K562 (cell line): ENCODE data around the gene ASIC1. TPM values are rescaled to one million over a fixed set of nuclear protein-coding genes. Genes with fewer than 3 reads are reported as not detected.

Experiments
- BACH1 ChIP-seq: fragments of 200-800 bp; sonication (Bioruptor generic); IDR thresholded peaks from 2 replicates; pipeline ENCODE4 v1.6.1; 2016; ENCODE audit warnings: missing genetic modification characterization, missing compliant biosample characterization
- MEF2A ChIP-seq: IDR thresholded peaks from 2 replicates; pipeline ENCODE4 v1.6.1; 2011; ENCODE audit warnings: low read depth, mild to moderate bottlenecking, low read length, moderate library complexity; ENCODE audit not compliant: control insufficient read depth
- MTA1 ChIP-seq: fragments of 450-650 bp; IDR thresholded peaks from 2 replicates; pipeline ENCODE4 v1.6.1; 2017; ENCODE audit warnings: borderline replicate concordance
- RHOXF2B ChIP-seq: fragments of 250-450 bp; sonication (Bioruptor Pico); conservative IDR thresholded peaks from 2 replicates; pipeline ENCODE4 v1.5.1; 2021
- TEAD4 ChIP-seq, 2 experiments: sonication (generic) in 1 of 2; formaldehyde crosslinking in 1 of 2; IDR thresholded peaks; 2 replicates each; pipeline versions ENCODE4 v1.6.1 to v1.8.0; 2012 to 2022; ENCODE audit warnings: borderline replicate concordance in 1 of 2, inconsistent platforms in 1 of 2, low read length in 1 of 2, mild to moderate bottlenecking in 1 of 2, missing genetic modification reagents in 1 of 2
- polyA plus RNA-seq, 8 experiments: library from polyadenylated mRNA; depleted of rRNA in 4 of 8; stranded (reverse) in 5 of 8; unstranded in 3 of 8; fragments of >200 nt; fragmentation: Nextera tagmentation in 2 of 8; fragmentation: Illumina TruSeq in 1 of 8; extraction: Ambion mirVana in 2 of 8; extraction: Trizol in 1 of 8; gene quantifications; 2 replicates each; pipeline versions ENCODE4 v1.2.1 to v1.2.3, GENCODE V29; 2011 to 2014; ENCODE audit warnings: inconsistent platforms in 1 of 8, missing spikeins in 1 of 8
- total RNA-seq, 7 experiments: library from RNA; depleted of rRNA in 6 of 7; stranded (reverse); fragments of >200 nt in 6 of 7; fragmentation: Illumina TruSeq in 2 of 7; extraction: Trizol in 2 of 7; gene quantifications; 2 replicates each; pipeline versions ENCODE4 v1.2.1 to v1.2.3, GENCODE V29; 2011 to 2021; ENCODE audit warnings: low replicate concordance in 1 of 7
- TF ChIP-seq, protein P1 (sequence below): fragments of 250-450 bp; sonication (Bioruptor Pico); IDR thresholded peaks from 2 replicates; pipeline ENCODE4 v1.5.0; 2021; ENCODE audit warnings: mild to moderate bottlenecking, borderline replicate concordance
- TF ChIP-seq, protein P2 (sequence below): fragments of 150-350 bp; IDR thresholded peaks from 2 replicates; pipeline ENCODE4 v1.6.1; 2014; ENCODE audit warnings: low read depth, mild to moderate bottlenecking, low read length, borderline replicate concordance
- TF ChIP-seq, protein P3 (sequence below): fragments of 450-650 bp; IDR thresholded peaks from 2 replicates; pipeline ENCODE4 v1.6.1; 2016; ENCODE audit warnings: mild to moderate bottlenecking, moderate library complexity

ASIC1 gene
- total and polyA plus RNA-seq, 9 of the 15 experiments (the other 6 are each of a cell fraction or from before 2014, with no cell fraction given): 0.01 to 1.7 (median 0.45) TPM

DNA sequence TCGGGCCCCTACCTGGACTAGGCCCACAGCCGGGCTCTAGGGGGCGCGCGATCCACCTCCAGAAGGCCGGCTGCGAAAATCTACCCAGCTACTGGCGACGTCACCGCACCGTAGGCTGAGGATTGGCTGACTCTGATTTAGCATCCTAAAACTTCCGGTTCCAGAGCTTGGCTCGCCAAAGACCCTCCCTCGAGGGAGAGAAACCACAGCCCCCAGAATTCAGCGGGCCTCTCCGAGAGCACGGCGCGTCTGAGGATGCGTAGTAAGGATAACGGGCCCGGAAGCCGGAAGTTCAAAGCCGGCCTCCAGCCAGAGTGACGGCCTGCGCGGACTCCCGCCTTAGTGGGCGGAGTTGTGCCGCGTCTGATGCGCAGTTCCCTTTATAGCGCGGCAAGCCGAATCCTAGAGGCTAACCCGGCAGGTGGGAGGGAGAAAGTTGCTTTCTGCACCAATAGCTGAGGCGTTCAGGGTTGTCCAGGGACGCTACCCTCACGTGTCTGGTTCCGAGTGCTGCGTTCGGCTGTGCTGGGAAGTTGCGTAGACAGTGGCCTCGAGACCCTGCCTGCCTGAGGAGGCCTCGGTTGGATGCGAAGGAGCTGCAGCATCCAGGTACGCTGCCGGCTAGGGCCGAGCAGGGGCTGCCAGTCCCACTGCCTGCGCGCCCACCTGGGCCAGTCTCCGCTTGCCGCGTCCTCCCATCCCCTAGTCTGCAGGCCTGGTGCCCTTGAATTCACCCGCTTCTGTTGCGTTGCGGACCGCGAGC, 54.5 kb downstream of the ASIC1 start, which contains the start of gene COX14 (continued):
- TF ChIP-seq, protein P1, sequence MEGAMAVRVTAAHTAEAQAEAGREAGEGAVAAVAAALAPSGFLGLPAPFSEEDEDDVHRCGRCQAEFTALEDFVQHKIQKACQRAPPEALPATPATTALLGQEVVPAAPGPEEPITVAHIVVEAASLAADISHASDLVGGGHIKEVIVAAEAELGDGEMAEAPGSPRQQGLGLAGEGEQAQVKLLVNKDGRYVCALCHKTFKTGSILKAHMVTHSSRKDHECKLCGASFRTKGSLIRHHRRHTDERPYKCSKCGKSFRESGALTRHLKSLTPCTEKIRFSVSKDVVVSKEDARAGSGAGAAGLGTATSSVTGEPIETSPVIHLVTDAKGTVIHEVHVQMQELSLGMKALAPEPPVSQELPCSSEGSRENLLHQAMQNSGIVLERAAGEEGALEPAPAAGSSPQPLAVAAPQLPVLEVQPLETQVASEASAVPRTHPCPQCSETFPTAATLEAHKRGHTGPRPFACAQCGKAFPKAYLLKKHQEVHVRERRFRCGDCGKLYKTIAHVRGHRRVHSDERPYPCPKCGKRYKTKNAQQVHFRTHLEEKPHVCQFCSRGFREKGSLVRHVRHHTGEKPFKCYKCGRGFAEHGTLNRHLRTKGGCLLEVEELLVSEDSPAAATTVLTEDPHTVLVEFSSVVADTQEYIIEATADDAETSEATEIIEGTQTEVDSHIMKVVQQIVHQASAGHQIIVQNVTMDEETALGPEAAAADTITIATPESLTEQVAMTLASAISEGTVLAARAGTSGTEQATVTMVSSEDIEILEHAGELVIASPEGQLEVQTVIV: no peak
- TF ChIP-seq MTA1 (no peak), TEAD4 (IDR thresholded peaks at IDR 0.05; ENCODE audit: low read length) (no peak; the same call in 1 of the 2 replicates), TEAD4 (CRISPR knock-in tag; IDR thresholded peaks at IDR 0.05; ENCODE audit: borderline replicate concordance) (no peak), BACH1 (no peak), RHOXF2B (CRISPR knock-in tag) (no peak), MEF2A (peak; percentile 67; the same call in 1 of the 2 replicates)
- TF ChIP-seq, protein P2, sequence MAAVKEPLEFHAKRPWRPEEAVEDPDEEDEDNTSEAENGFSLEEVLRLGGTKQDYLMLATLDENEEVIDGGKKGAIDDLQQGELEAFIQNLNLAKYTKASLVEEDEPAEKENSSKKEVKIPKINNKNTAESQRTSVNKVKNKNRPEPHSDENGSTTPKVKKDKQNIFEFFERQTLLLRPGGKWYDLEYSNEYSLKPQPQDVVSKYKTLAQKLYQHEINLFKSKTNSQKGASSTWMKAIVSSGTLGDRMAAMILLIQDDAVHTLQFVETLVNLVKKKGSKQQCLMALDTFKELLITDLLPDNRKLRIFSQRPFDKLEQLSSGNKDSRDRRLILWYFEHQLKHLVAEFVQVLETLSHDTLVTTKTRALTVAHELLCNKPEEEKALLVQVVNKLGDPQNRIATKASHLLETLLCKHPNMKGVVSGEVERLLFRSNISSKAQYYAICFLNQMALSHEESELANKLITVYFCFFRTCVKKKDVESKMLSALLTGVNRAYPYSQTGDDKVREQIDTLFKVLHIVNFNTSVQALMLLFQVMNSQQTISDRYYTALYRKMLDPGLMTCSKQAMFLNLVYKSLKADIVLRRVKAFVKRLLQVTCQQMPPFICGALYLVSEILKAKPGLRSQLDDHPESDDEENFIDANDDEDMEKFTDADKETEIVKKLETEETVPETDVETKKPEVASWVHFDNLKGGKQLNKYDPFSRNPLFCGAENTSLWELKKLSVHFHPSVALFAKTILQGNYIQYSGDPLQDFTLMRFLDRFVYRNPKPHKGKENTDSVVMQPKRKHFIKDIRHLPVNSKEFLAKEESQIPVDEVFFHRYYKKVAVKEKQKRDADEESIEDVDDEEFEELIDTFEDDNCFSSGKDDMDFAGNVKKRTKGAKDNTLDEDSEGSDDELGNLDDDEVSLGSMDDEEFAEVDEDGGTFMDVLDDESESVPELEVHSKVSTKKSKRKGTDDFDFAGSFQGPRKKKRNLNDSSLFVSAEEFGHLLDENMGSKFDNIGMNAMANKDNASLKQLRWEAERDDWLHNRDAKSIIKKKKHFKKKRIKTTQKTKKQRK: no peak; the same call in 1 of the 2 replicates
- TF ChIP-seq, protein P3, sequence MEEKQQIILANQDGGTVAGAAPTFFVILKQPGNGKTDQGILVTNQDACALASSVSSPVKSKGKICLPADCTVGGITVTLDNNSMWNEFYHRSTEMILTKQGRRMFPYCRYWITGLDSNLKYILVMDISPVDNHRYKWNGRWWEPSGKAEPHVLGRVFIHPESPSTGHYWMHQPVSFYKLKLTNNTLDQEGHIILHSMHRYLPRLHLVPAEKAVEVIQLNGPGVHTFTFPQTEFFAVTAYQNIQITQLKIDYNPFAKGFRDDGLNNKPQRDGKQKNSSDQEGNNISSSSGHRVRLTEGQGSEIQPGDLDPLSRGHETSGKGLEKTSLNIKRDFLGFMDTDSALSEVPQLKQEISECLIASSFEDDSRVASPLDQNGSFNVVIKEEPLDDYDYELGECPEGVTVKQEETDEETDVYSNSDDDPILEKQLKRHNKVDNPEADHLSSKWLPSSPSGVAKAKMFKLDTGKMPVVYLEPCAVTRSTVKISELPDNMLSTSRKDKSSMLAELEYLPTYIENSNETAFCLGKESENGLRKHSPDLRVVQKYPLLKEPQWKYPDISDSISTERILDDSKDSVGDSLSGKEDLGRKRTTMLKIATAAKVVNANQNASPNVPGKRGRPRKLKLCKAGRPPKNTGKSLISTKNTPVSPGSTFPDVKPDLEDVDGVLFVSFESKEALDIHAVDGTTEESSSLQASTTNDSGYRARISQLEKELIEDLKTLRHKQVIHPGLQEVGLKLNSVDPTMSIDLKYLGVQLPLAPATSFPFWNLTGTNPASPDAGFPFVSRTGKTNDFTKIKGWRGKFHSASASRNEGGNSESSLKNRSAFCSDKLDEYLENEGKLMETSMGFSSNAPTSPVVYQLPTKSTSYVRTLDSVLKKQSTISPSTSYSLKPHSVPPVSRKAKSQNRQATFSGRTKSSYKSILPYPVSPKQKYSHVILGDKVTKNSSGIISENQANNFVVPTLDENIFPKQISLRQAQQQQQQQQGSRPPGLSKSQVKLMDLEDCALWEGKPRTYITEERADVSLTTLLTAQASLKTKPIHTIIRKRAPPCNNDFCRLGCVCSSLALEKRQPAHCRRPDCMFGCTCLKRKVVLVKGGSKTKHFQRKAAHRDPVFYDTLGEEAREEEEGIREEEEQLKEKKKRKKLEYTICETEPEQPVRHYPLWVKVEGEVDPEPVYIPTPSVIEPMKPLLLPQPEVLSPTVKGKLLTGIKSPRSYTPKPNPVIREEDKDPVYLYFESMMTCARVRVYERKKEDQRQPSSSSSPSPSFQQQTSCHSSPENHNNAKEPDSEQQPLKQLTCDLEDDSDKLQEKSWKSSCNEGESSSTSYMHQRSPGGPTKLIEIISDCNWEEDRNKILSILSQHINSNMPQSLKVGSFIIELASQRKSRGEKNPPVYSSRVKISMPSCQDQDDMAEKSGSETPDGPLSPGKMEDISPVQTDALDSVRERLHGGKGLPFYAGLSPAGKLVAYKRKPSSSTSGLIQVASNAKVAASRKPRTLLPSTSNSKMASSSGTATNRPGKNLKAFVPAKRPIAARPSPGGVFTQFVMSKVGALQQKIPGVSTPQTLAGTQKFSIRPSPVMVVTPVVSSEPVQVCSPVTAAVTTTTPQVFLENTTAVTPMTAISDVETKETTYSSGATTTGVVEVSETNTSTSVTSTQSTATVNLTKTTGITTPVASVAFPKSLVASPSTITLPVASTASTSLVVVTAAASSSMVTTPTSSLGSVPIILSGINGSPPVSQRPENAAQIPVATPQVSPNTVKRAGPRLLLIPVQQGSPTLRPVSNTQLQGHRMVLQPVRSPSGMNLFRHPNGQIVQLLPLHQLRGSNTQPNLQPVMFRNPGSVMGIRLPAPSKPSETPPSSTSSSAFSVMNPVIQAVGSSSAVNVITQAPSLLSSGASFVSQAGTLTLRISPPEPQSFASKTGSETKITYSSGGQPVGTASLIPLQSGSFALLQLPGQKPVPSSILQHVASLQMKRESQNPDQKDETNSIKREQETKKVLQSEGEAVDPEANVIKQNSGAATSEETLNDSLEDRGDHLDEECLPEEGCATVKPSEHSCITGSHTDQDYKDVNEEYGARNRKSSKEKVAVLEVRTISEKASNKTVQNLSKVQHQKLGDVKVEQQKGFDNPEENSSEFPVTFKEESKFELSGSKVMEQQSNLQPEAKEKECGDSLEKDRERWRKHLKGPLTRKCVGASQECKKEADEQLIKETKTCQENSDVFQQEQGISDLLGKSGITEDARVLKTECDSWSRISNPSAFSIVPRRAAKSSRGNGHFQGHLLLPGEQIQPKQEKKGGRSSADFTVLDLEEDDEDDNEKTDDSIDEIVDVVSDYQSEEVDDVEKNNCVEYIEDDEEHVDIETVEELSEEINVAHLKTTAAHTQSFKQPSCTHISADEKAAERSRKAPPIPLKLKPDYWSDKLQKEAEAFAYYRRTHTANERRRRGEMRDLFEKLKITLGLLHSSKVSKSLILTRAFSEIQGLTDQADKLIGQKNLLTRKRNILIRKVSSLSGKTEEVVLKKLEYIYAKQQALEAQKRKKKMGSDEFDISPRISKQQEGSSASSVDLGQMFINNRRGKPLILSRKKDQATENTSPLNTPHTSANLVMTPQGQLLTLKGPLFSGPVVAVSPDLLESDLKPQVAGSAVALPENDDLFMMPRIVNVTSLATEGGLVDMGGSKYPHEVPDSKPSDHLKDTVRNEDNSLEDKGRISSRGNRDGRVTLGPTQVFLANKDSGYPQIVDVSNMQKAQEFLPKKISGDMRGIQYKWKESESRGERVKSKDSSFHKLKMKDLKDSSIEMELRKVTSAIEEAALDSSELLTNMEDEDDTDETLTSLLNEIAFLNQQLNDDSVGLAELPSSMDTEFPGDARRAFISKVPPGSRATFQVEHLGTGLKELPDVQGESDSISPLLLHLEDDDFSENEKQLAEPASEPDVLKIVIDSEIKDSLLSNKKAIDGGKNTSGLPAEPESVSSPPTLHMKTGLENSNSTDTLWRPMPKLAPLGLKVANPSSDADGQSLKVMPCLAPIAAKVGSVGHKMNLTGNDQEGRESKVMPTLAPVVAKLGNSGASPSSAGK: no peak; the same call in 1 of the 2 replicates
